Mammary epithelial cell (primary cell): ENCODE measurements around the gene FGG.

ENCODE experiments used
- EZH2 ChIP-seq: IDR thresholded peaks from 2 replicates; pipeline ENCODE4 v1.6.1; 2012; ENCODE audit warnings: low read length, inconsistent platforms, borderline replicate concordance
- TF ChIP-seq, protein P1 (sequence below), 2 donors: IDR thresholded peaks in 1 of 2; conservative IDR thresholded peaks in 1 of 2; 2 replicates each; pipeline ENCODE4 v1.5.1; 2011 to 2012; ENCODE audit warnings: inconsistent platforms in 2 of 2, low read length in 2 of 2, mild to moderate bottlenecking in 2 of 2, control low read depth in 1 of 2, low read depth in 1 of 2; ENCODE audit not compliant: insufficient read depth in 1 of 2; ENCODE audit errors: extremely low read depth in 1 of 2

DNA sequence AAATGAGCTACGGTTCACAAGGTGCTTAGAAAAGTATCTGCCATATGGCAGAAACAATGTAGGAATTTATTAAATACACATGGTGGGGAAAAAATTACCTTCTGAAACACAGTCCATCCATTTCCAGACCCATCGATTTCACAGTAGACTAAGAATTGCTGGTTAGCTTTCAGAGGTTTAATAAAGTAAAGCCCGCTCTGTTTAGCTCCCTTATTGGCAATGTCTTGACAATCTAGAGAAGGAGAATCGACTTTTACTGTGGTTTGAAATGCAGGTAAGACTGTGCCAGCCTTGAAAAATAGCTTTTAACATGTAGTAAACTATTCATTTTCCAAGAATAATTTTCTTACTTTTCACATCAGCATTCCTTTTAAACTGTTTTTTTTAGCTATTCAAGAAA lies 2.9 kb downstream of the FGG start:
- TF ChIP-seq, protein P1, sequence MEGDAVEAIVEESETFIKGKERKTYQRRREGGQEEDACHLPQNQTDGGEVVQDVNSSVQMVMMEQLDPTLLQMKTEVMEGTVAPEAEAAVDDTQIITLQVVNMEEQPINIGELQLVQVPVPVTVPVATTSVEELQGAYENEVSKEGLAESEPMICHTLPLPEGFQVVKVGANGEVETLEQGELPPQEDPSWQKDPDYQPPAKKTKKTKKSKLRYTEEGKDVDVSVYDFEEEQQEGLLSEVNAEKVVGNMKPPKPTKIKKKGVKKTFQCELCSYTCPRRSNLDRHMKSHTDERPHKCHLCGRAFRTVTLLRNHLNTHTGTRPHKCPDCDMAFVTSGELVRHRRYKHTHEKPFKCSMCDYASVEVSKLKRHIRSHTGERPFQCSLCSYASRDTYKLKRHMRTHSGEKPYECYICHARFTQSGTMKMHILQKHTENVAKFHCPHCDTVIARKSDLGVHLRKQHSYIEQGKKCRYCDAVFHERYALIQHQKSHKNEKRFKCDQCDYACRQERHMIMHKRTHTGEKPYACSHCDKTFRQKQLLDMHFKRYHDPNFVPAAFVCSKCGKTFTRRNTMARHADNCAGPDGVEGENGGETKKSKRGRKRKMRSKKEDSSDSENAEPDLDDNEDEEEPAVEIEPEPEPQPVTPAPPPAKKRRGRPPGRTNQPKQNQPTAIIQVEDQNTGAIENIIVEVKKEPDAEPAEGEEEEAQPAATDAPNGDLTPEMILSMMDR (conservative IDR thresholded peaks at IDR 0.05 in 1 of 2, IDR thresholded peaks at IDR 0.05 in 1 of 2; ENCODE audit: extremely low read depth in 1 of 2, insufficient read depth in 1 of 2, low read depth in 1 of 2, low read length in 2 of 2): no peak
- TF ChIP-seq EZH2: no peak
